Tibial nerve (tissue), 4 donors: ENCODE measurements around the gene DHX32. TPM values are rescaled to one million over a fixed set of nuclear protein-coding genes. Genes with fewer than 3 reads are reported as not detected.

Experiments
- DNase-seq, 2 donors: peaks; one replicate each; pipeline ENCODE4 v3.0.0-alpha.2; 2019; ENCODE audit warnings: low spot score in 2 of 2
- H3K27ac ChIP-seq, 4 donors: fragments of 200-600 bp; sonication (generic) in 3 of 4; one replicate each; pipeline ENCODE4 v1.5.1; 2017 to 2019; ENCODE audit warnings: mild to moderate bottlenecking in 1 of 4
- H3K27me3 ChIP-seq, 2 donors: fragments of 200-600 bp; sonication (generic) in 1 of 2; one replicate each; pipeline versions ENCODE4 v1.5.1 to v1.6.0; 2017 to 2019
- H3K36me3 ChIP-seq, 3 donors: fragments of 200-600 bp; sonication (generic); one replicate each; pipeline ENCODE4 v1.5.1; 2018 to 2019
- H3K4me1 ChIP-seq, 4 donors: fragments of 200-600 bp; sonication (generic) in 3 of 4; one replicate each; pipeline ENCODE4 v1.5.1; 2017 to 2019
- H3K4me3 ChIP-seq, 4 donors: fragments of 200-600 bp; sonication (generic) in 3 of 4; one replicate each; pipeline ENCODE4 v1.5.1; 2017 to 2019; ENCODE audit warnings: mild to moderate bottlenecking in 1 of 4, moderate library complexity in 1 of 4
- H3K9me3 ChIP-seq, 4 donors: fragments of 200-600 bp; sonication (generic) in 3 of 4; one replicate each; pipeline ENCODE4 v1.5.1; 2017 to 2019
- CTCF ChIP-seq, 5 experiments: fragments of 200-600 bp in 3 of 5; fragments of 450-650 bp in 2 of 5; sonication (generic) in 3 of 5; IDR thresholded peaks; one replicate each; pipeline ENCODE4 v1.5.1; 2016 to 2019; ENCODE audit warnings: antibody characterized with exemption in 5 of 5, mild to moderate bottlenecking in 3 of 5, moderate library complexity in 2 of 5
- EP300 ChIP-seq, 2 donors: sonication (generic); formaldehyde crosslinking; IDR thresholded peaks; one replicate each; pipeline ENCODE4 v1.6.1; 2017; ENCODE audit warnings: antibody characterized with exemption in 2 of 2, mild to moderate bottlenecking in 1 of 2
- POLR2A ChIP-seq, 2 donors: fragments of 450-650 bp; IDR thresholded peaks; one replicate each; pipeline ENCODE4 v1.6.1; 2017; ENCODE audit warnings: antibody characterized with exemption in 2 of 2, mild to moderate bottlenecking in 2 of 2, moderate library complexity in 2 of 2
- WGBS, 2 donors: methylation state at CpG; one replicate each; pipeline ENCODE4 v1.1.5; 2018; 5-methylcytosine and 5-hydroxymethylcytosine counted together
- total RNA-seq, 4 donors: library from RNA; depleted of rRNA; stranded (reverse); fragments of >200 nt; gene quantifications; one replicate each; pipeline ENCODE4 v1.1.0, GENCODE V29; 2016

DHX32 gene
- total RNA-seq, 4 donors from 2014 or later = 12.5 to 19.5 (median 15.8) TPM

GRCh38 chr10:125797994-125798662, 83.0 kb downstream of the DHX32 start:
- no peak for DNase-seq
- no peak overlapping the region for H3K4me3 ChIP-seq
- no peaks in the 10 kb centered on the region for H3K9me3 ChIP-seq
- H3K36me3 ChIP-seq = peaks cover 0 to 98% (median 8%) of the 10 kb centered on the region in 3 donors
- no peak for TF ChIP-seq POLR2A (IDR thresholded peaks at IDR 0.05)
- TF ChIP-seq EP300 (IDR thresholded peaks at IDR 0.05) = no peak
- TF ChIP-seq CTCF (IDR thresholded peaks at IDR 0.05) = no peak
- 51 to 78% methylated on average over 5 of the region's 5 CpGs for WGBS, 2 donors
- H3K27me3 ChIP-seq = no peaks in the 10 kb centered on the region
- H3K27ac ChIP-seq = no peak overlapping the region
- H3K4me1 ChIP-seq = no peaks in the 10 kb centered on the region

- H3K4me3 ChIP-seq = no peak overlapping the region
- no peaks in the 10 kb centered on the region for H3K9me3 ChIP-seq
- H3K27me3 ChIP-seq = no peaks in the 10 kb centered on the region
- no peaks in the 10 kb centered on the region for H3K4me1 ChIP-seq
- WGBS, 2 donors = 92 to 93% methylated on average over 8 of the region's 8 CpGs
- no peak for DNase-seq
- H3K27ac ChIP-seq = no peak overlapping the region
- no peak for TF ChIP-seq POLR2A (IDR thresholded peaks at IDR 0.05)
- no peak for TF ChIP-seq EP300 (IDR thresholded peaks at IDR 0.05)
- no peak for TF ChIP-seq CTCF (IDR thresholded peaks at IDR 0.05)
- peaks cover 0 to 98% (median 8%) of the 10 kb centered on the region in 3 donors for H3K36me3 ChIP-seq
Measured at GRCh38 chr10:125797424-125797823, 83.7 kb downstream of the DHX32 start.

GRCh38 chr10:125795637-125796190, 85.4 kb downstream of the DHX32 start:
- no peak for DNase-seq
- H3K36me3 ChIP-seq = peaks cover 0 to 96% (median 8%) of the 10 kb centered on the region in 3 donors
- no peak overlapping the region for H3K27ac ChIP-seq
- no peak overlapping the region for H3K4me3 ChIP-seq
- no peaks in the 10 kb centered on the region for H3K9me3 ChIP-seq
- H3K4me1 ChIP-seq = no peaks in the 10 kb centered on the region
- WGBS, 2 donors = 88 to 91% methylated on average over 8 of the region's 8 CpGs
- no peak for TF ChIP-seq EP300 (IDR thresholded peaks at IDR 0.05)
- H3K27me3 ChIP-seq = no peaks in the 10 kb centered on the region

- Histone ChIP-seq H3K27ac (no peak overlapping the region), H3K36me3 (peaks cover 0 to 90% (median 8%) of the 10 kb centered on the region in 3 donors), H3K4me1 (no peaks in the 10 kb centered on the region), H3K9me3 (no peaks in the 10 kb centered on the region), H3K27me3 (no peaks in the 10 kb centered on the region), H3K4me3 (no peak overlapping the region)
- WGBS, 2 donors = 83 to 87% methylated on average over 1 to 2 of the region's 2 CpGs
- DNase-seq = no peak
- TF ChIP-seq CTCF (IDR thresholded peaks at IDR 0.05) = no peak
- no peak for TF ChIP-seq EP300 (IDR thresholded peaks at IDR 0.05)
- no peak for TF ChIP-seq POLR2A (IDR thresholded peaks at IDR 0.05)
Measured at GRCh38 chr10:125795128-125795527, 86.0 kb downstream of the DHX32 start.

- TF ChIP-seq EP300 (IDR thresholded peaks at IDR 0.05) (no peak), POLR2A (IDR thresholded peaks at IDR 0.05) (no peak), CTCF (IDR thresholded peaks at IDR 0.05) (no peak)
- WGBS, 2 donors = 87 to 90% methylated on average over 14 of the region's 14 CpGs
- no peak for DNase-seq
Measured at GRCh38 chr10:125792342-125793300, 88.5 kb downstream of the DHX32 start.

More at GRCh38 chr10:125792342-125793300, 88.5 kb downstream of the DHX32 start:
- H3K4me3 ChIP-seq = no peak overlapping the region
- H3K36me3 ChIP-seq = peaks cover 0 to 90% (median 8%) of the 10 kb centered on the region in 3 donors
- no peaks in the 10 kb centered on the region for H3K9me3 ChIP-seq
- no peak overlapping the region for H3K27ac ChIP-seq
- H3K4me1 ChIP-seq = no peaks in the 10 kb centered on the region
- no peaks in the 10 kb centered on the region for H3K27me3 ChIP-seq
